ENCODE results near the gene DLX2. TPM values are rescaled to one million over a fixed set of nuclear protein-coding genes. Genes with fewer than 3 reads are reported as not detected.

DLX2 gene
- total and polyA plus RNA-seq, 2 of the 13 experiments (the other 11 are each of a cell fraction or from before 2014, with no cell fraction given), result 0.07 to 0.15 TPM

DNA sequence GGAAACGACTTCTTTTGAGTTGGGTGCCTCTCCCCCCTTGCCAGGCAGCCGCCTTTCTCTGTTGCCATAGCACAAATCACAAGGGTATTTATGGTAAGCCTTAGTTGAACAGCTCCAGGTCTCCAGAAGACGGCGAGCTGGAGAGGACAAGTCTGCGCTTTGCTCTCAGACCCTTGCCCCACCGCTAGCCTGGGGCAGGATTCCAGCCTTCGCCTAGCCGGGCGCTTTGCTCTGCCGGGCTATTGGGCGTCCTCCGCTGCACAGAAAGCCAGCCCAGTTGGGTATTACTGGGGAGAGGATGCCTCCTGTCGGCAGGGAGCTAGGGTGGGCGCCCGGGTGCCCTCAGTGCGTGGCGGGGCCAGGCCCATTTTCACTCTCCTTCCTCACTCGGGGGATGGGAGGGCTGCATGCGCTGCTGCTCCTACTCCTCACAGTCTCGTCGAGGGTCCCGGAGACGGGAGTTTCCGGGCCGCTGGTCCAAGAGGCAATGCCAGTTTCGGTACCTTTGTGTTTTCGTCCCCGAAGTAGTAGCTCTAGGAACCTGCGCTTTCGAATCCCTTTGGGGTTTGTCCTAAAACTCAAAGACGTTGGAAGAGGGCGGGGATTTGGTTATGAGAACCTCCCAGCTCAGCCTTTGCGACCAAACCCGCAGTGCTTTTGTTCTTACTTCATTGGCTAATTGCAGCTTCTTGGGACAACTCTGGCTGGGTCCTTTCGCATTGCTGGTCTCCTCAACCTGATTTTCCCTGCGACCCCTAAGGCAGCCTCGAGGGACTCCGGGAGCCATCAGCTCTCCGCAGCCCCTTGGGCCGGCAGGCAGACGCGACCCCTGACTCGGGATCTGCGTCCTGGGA is 3.6 kb upstream of the DLX2 start (continued):
- TF ChIP-seq TCF12 (IDR thresholded peaks at IDR 0.05), result no peak
- TF ChIP-seq TCF12 (CRISPR knock-in tag; IDR thresholded peaks at IDR 0.05), result no peak
- TF ChIP-seq, protein P1, sequence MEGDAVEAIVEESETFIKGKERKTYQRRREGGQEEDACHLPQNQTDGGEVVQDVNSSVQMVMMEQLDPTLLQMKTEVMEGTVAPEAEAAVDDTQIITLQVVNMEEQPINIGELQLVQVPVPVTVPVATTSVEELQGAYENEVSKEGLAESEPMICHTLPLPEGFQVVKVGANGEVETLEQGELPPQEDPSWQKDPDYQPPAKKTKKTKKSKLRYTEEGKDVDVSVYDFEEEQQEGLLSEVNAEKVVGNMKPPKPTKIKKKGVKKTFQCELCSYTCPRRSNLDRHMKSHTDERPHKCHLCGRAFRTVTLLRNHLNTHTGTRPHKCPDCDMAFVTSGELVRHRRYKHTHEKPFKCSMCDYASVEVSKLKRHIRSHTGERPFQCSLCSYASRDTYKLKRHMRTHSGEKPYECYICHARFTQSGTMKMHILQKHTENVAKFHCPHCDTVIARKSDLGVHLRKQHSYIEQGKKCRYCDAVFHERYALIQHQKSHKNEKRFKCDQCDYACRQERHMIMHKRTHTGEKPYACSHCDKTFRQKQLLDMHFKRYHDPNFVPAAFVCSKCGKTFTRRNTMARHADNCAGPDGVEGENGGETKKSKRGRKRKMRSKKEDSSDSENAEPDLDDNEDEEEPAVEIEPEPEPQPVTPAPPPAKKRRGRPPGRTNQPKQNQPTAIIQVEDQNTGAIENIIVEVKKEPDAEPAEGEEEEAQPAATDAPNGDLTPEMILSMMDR (CRISPR knock-in tag; IDR thresholded peaks at IDR 0.05), result peak; percentile 95
- no peak for TF ChIP-seq ATF1 (CRISPR knock-in tag; IDR thresholded peaks at IDR 0.05)
- TF ChIP-seq, protein P2, sequence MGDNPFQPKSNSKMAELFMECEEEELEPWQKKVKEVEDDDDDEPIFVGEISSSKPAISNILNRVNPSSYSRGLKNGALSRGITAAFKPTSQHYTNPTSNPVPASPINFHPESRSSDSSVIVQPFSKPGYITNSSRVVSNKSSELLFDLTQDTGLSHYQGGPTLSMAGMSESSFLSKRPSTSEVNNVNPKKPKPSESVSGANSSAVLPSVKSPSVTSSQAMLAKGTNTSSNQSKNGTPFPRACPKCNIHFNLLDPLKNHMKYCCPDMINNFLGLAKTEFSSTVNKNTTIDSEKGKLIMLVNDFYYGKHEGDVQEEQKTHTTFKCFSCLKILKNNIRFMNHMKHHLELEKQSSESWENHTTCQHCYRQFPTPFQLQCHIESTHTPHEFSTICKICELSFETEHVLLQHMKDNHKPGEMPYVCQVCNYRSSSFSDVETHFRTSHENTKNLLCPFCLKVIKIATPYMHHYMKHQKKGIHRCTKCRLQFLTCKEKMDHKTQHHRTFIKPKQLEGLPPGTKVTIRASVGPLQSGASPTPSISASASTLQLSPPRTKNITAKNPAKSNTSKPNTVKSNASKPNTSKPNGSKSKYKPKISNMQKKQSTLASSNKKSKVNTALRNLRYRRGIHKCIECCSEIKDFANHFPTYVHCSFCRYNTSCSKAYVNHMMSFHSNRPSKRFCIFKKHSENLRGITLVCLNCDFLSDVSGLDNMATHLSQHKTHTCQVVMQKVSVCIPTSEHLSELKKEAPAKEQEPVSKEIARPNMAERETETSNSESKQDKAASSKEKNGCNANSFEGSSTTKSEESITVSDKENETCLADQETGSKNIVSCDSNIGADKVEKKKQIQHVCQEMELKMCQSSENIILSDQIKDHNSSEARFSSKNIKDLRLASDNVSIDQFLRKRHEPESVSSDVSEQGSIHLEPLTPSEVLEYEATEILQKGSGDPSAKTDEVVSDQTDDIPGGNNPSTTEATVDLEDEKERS (CRISPR knock-in tag; IDR thresholded peaks at IDR 0.05), result no peak
- no peak for TF ChIP-seq MTA3 (CRISPR knock-in tag; IDR thresholded peaks at IDR 0.05)
- no peak for TF ChIP-seq CHD4 (IDR thresholded peaks at IDR 0.05; ENCODE audit: borderline replicate concordance, low read length)
- no peak for TF ChIP-seq JUN (CRISPR knock-in tag; IDR thresholded peaks at IDR 0.05)
- TF ChIP-seq REPIN1 (CRISPR knock-in tag; IDR thresholded peaks at IDR 0.05; ENCODE audit: borderline replicate concordance, low read depth), result no peak
- TF ChIP-seq BRCA1 (CRISPR knock-in tag; IDR thresholded peaks at IDR 0.05), result 0 out of 2 replicates have a peak, but pooled peaks have one; percentile 33
- 0 out of 2 replicates have a peak, but pooled peaks have one; percentile 32 for TF ChIP-seq NFATC3 (CRISPR knock-in tag; IDR thresholded peaks at IDR 0.05)
- TF ChIP-seq NONO (IDR thresholded peaks at IDR 0.05), result no peak
- TF ChIP-seq NONO (CRISPR knock-in tag; conservative IDR thresholded peaks at IDR 0.05), result no peak; the same call in 1 of the 2 replicates
- no peak for TF ChIP-seq NR1H2 (CRISPR knock-in tag; IDR thresholded peaks at IDR 0.05; ENCODE audit: borderline replicate concordance, low read depth)
- peak; percentile 27; the same call in 1 of the 2 replicates for TF ChIP-seq KDM3A (CRISPR knock-in tag; IDR thresholded peaks at IDR 0.05; ENCODE audit: low read depth)
- TF ChIP-seq, protein P3, sequence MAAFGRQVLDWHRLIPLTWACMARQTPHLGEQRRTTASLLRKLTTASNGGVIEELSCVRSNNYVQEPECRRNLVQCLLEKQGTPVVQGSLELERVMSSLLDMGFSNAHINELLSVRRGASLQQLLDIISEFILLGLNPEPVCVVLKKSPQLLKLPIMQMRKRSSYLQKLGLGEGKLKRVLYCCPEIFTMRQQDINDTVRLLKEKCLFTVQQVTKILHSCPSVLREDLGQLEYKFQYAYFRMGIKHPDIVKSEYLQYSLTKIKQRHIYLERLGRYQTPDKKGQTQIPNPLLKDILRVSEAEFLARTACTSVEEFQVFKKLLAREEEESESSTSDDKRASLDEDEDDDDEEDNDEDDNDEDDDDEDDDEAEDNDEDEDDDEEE (CRISPR knock-in tag; IDR thresholded peaks at IDR 0.05), result no peak
- no peak; the same call in 1 of the 2 replicates for TF ChIP-seq GFI1 (CRISPR knock-in tag; IDR thresholded peaks at IDR 0.05; ENCODE audit: borderline replicate concordance)
- TF ChIP-seq ZNF678 (CRISPR knock-in tag; IDR thresholded peaks at IDR 0.05), result no peak
- TF ChIP-seq CENPX (CRISPR knock-in tag; IDR thresholded peaks at IDR 0.05), result no peak
- TF ChIP-seq CCAR2 (optimal IDR thresholded peaks at IDR 0.05; ENCODE audit: low read depth, low read length), result no peak
- TF ChIP-seq RFX5 (IDR thresholded peaks at IDR 0.05; ENCODE audit: low read depth, low read length), result no peak
- no peak for TF ChIP-seq ZNF652 (CRISPR knock-in tag; IDR thresholded peaks at IDR 0.05; ENCODE audit: borderline replicate concordance, low read depth)
- TF ChIP-seq HNRNPL (IDR thresholded peaks at IDR 0.05; ENCODE audit: low read depth, low read length), result peak; percentile 68; the same call in 1 of the 2 replicates
- no peak for TF ChIP-seq ONECUT2 (CRISPR knock-in tag; IDR thresholded peaks at IDR 0.05)
- TF ChIP-seq POLR2A (IDR thresholded peaks at IDR 0.05; ENCODE audit: insufficient read depth in 1 of 2, low read depth in 2 of 2, low read length in 2 of 2), result no peak
- TF ChIP-seq XRCC5 (optimal IDR thresholded peaks at IDR 0.05; ENCODE audit: low read length), result peak; percentile 79
